ENCODE measurements around the gene OR6C74. TPM values are rescaled to one million over a fixed set of nuclear protein-coding genes. Genes with fewer than 3 reads are reported as not detected.

The OR6C74 gene
- total and polyA plus RNA-seq, 10 donors, result not detected

DNA sequence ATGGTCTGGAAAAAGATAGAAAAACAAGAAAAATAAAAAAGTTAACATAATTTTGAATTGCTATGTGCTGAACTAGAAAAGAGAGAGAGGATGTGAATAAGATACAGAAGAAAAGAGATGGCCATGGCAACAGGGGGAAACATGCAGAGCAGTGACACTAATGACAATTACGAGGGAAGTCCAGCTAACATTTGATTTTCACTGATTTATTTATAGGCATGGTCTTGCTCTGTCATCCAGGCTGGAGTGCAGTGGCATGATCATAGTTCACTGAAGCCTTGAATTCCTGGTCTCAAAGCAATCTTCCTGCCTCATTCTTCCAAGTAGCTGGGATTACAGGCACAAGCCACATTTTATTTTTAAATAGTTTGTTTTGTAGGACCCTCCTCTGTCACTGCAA is 1.8 kb downstream of the OR6C74 start:
- TF ChIP-seq POLR2AphosphoS5 (IDR thresholded peaks at IDR 0.05) (no peak), POLR2A (IDR thresholded peaks at IDR 0.05) (no peak)
- TF ChIP-seq, protein P1, sequence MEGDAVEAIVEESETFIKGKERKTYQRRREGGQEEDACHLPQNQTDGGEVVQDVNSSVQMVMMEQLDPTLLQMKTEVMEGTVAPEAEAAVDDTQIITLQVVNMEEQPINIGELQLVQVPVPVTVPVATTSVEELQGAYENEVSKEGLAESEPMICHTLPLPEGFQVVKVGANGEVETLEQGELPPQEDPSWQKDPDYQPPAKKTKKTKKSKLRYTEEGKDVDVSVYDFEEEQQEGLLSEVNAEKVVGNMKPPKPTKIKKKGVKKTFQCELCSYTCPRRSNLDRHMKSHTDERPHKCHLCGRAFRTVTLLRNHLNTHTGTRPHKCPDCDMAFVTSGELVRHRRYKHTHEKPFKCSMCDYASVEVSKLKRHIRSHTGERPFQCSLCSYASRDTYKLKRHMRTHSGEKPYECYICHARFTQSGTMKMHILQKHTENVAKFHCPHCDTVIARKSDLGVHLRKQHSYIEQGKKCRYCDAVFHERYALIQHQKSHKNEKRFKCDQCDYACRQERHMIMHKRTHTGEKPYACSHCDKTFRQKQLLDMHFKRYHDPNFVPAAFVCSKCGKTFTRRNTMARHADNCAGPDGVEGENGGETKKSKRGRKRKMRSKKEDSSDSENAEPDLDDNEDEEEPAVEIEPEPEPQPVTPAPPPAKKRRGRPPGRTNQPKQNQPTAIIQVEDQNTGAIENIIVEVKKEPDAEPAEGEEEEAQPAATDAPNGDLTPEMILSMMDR (IDR thresholded peaks at IDR 0.05 in 8 of 11, conservative IDR thresholded peaks at IDR 0.05 in 3 of 11), result no peak
- Histone ChIP-seq H3K4me3 (no peak overlapping the region), H3K36me3 (no peaks in the 10 kb centered on the region), H3K4me1 (no peaks in the 10 kb centered on the region), H3K27ac (no peak overlapping the region), H3K9me3 (no peaks in the 10 kb centered on the region), H3K27me3 (replicated peaks in 1 of 7) (peaks cover 0 to 8% (median 0%) of the 10 kb centered on the region in 7 donors)
- 40 to 78% (median 66%) methylated on average over 1 of the region's 1 CpG for WGBS, 5 donors
- no peak for DNase-seq
- intact Hi-C loops (cut with DNase I; ENCODE audit: low total_unique reads), result no loop called here

DNA sequence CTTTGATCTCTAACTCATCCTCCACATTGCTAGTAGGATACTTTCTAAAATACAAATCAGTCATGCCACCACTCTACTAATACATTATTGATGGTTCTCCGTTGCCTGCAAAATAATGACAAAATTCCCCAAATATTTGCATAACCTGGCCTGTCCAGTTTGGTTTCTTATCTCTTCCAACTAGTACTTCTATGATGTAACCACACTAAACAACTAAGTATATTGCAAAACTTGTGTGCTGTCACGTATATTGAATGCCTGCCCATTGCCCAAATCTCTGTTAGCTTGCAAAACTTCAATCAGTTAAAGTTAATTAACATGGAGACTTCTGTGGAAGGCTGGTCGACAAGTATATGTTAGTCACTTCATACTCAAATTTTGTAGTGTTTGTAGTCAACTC is 6.5 kb downstream of the OR6C74 start:
- Histone ChIP-seq H3K4me1 (no peaks in the 10 kb centered on the region), H3K27ac (no peak overlapping the region), H3K9me3 (no peaks in the 10 kb centered on the region), H3K27me3 (replicated peaks in 1 of 7) (peaks cover 0 to 15% (median 0%) of the 10 kb centered on the region in 7 donors), H3K4me3 (no peak overlapping the region), H3K36me3 (no peaks in the 10 kb centered on the region)
- intact Hi-C loops (cut with DNase I; ENCODE audit: low total_unique reads), result no loop called here
- no peak for DNase-seq
- TF ChIP-seq POLR2A (IDR thresholded peaks at IDR 0.05) (no peak), POLR2AphosphoS5 (IDR thresholded peaks at IDR 0.05) (no peak)
- TF ChIP-seq, protein P1 (IDR thresholded peaks at IDR 0.05 in 8 of 11, conservative IDR thresholded peaks at IDR 0.05 in 3 of 11), result no peak
- WGBS, 5 donors, result 56 to 71% (median 62%) methylated on average over 3 of the region's 3 CpGs

DNA sequence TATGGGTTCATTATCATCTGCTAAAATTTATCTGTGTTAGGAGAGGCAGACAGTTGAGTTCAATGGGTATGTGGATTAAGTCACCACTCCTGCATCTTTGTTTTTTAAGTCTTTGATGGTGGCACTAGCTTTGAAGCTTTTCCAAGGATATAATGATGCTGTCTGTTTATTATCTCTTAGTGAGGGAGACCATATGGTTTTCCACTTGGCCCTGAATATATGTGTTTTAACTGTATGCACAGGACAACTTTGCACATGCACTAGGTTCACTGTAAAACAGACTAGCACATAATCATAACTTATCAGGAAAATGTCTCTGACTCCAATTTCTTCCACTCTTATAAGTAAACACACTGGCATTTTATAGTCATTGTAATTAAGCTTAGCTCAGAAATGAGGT is 8.9 kb downstream of the OR6C74 start:
- no peaks in the 10 kb centered on the region for H3K36me3 ChIP-seq
- no peaks in the 10 kb centered on the region for H3K4me1 ChIP-seq
- no peak overlapping the region for H3K4me3 ChIP-seq
- DNase-seq, result no peak
- TF ChIP-seq POLR2AphosphoS5 (IDR thresholded peaks at IDR 0.05) (no peak), POLR2A (IDR thresholded peaks at IDR 0.05) (no peak)
- TF ChIP-seq, protein P1 (IDR thresholded peaks at IDR 0.05 in 8 of 11, conservative IDR thresholded peaks at IDR 0.05 in 3 of 11), result no peak
- no peaks in the 10 kb centered on the region for H3K9me3 ChIP-seq
- peaks cover 0 to 6% (median 0%) of the 10 kb centered on the region in 7 donors for H3K27me3 ChIP-seq (replicated peaks in 1 of 7)
- intact Hi-C loops (cut with DNase I; ENCODE audit: low total_unique reads), result no loop called here
- no peak overlapping the region for H3K27ac ChIP-seq

DNA sequence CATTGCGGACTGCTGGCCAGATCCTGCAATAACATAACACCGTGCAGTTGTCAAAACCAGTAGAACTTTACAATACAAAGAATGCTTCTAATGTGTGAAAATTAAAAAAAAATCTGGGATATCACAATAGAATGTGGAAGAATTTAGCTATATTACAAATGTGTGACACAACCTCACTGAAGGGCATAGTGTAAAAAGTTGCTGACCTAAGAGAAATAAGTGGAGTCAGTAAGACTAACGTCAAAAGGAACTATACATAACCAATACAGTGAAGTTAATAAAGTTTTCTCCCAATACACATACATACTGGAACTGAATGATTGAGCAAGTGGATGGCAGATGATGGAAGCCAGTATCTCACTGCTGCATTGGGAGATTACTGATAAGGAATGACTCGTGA is 12.4 kb downstream of the OR6C74 start:
- intact Hi-C loops (cut with DNase I; ENCODE audit: low total_unique reads), result no loop called here
- Histone ChIP-seq H3K36me3 (no peaks in the 10 kb centered on the region), H3K27ac (no peak overlapping the region), H3K4me1 (no peaks in the 10 kb centered on the region), H3K9me3 (no peaks in the 10 kb centered on the region), H3K4me3 (no peak overlapping the region), H3K27me3 (replicated peaks in 1 of 7) (peaks cover 0 to 6% (median 0%) of the 10 kb centered on the region in 7 donors)
- DNase-seq, result no peak
- 89 to 94% (median 90%) methylated on average over 4 of the region's 4 CpGs for WGBS, 5 donors
- TF ChIP-seq POLR2AphosphoS5 (IDR thresholded peaks at IDR 0.05) (no peak), POLR2A (IDR thresholded peaks at IDR 0.05) (no peak)
- TF ChIP-seq, protein P1 (IDR thresholded peaks at IDR 0.05 in 8 of 11, conservative IDR thresholded peaks at IDR 0.05 in 3 of 11), result no peak
